ENCODE data around the gene SCNN1G. TPM values are rescaled to one million over a fixed set of nuclear protein-coding genes. Genes with fewer than 3 reads are reported as not detected.

Gene SCNN1G
- total RNA-seq, 3 donors from 2014 or later (not counting 1 experiment from before 2014, with no cell fraction given), result not detected

DNA sequence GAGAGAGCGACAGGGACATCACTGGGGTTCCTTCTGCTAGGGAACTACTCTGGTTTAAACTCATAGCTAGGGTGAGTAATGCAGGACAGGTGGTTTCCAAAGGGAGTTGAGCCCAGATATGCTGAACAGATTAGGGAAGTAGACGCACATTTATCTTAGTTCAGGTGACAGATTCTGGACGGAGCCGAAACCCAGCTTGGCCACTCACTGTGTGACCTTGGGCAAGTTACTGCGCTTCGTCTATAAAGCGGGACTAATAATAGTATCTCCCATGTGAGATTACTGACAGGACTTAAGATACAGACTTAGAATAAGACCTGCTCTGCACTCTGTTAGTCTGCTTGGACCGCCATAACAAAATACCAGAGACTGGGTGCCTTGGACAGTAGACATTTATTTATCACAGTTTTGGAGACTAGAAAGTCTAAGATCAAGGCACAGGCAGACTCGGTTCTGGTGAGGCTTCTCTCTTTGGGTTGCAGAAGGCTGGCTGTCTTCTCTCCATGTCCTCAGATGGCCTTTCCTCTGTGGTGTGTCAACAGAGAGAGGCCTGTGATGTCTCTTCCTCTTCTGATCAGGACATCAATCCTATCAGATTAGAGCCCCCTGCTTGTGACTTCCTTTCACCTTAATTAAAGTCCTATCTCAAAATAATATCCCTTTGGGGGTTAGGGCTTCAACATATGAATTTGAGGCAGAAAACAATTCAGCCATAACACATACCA lies 12.1 kb downstream of the SCNN1G start:
- DNase-seq (no peak), ATAC-seq (no peak)
- peaks cover 8 to 12% of the 10 kb centered on the region in 2 donors for H3K27me3 Mint-ChIP-seq (ENCODE audit: low read depth in 2 of 2)
- no peaks in the 10 kb centered on the region for H3K36me3 Mint-ChIP-seq
- Histone ChIP-seq H3K27me3 (ENCODE audit: control insufficient read depth, insufficient read depth, low read length) (no peaks in the 10 kb centered on the region), H3K9me3 (ENCODE audit: control insufficient read depth, insufficient read depth, low read length) (no peaks in the 10 kb centered on the region), H3K36me3 (ENCODE audit: control insufficient read depth, insufficient read depth, low read length) (no peaks in the 10 kb centered on the region), H3K27ac (ENCODE audit: low read length) (no peak overlapping the region), H3K4me3 (ENCODE audit: low read length) (no peak overlapping the region), H3K4me1 (ENCODE audit: control insufficient read depth, insufficient read depth, low read length) (no peaks in the 10 kb centered on the region)
- TF ChIP-seq, protein P1, sequence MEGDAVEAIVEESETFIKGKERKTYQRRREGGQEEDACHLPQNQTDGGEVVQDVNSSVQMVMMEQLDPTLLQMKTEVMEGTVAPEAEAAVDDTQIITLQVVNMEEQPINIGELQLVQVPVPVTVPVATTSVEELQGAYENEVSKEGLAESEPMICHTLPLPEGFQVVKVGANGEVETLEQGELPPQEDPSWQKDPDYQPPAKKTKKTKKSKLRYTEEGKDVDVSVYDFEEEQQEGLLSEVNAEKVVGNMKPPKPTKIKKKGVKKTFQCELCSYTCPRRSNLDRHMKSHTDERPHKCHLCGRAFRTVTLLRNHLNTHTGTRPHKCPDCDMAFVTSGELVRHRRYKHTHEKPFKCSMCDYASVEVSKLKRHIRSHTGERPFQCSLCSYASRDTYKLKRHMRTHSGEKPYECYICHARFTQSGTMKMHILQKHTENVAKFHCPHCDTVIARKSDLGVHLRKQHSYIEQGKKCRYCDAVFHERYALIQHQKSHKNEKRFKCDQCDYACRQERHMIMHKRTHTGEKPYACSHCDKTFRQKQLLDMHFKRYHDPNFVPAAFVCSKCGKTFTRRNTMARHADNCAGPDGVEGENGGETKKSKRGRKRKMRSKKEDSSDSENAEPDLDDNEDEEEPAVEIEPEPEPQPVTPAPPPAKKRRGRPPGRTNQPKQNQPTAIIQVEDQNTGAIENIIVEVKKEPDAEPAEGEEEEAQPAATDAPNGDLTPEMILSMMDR (IDR thresholded peaks at IDR 0.05), result no peak
- H3K9me3 Mint-ChIP-seq, result no peaks in the 10 kb centered on the region
- 81% methylated on average over 9 of the region's 9 CpGs for WGBS (ENCODE audit: insufficient coverage)
- peaks cover 0 to 13% of the 10 kb centered on the region in 2 donors for H3K4me1 Mint-ChIP-seq
- intact Hi-C loops (cut with micrococcal nuclease), result no loop called here
- no peak overlapping the region for H3K27ac Mint-ChIP-seq
- no peak overlapping the region for H3K4me3 Mint-ChIP-seq

DNA sequence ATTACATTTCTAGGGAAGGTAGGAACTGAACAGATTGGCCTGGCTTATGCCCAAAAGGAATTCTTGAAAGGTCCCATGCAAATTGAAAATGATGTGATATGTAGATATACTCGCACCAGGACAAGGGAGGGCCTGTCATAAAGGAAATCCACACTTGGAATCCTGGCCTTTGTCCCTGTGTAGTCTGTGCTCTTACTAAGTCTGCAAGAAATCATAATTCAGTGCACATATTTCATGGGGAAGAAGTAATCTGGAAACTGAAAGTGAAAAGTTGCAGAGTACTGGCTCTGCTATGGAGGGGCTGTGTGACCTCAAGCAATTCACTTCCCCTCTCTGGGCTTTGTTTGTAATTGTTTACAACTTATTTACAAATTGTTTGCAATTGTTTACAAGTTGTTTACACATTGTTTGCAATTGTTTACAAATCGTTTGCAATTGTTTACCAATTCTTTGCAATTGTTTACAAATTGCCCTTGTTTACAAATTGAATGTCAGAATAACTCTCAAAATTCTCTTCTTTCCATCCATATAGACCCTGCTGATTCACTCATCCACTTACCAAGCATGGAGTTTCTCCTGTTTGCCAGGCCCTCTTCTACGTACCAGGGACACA lies 12.9 kb downstream of the SCNN1G start:
- no peak for DNase-seq
- H3K4me3 ChIP-seq (ENCODE audit: low read length), result no peak overlapping the region
- intact Hi-C loops (cut with micrococcal nuclease), result no loop called here
- TF ChIP-seq, protein P1 (IDR thresholded peaks at IDR 0.05), result no peak
- Mint-ChIP-seq H3K36me3 (no peaks in the 10 kb centered on the region), H3K27ac (no peak overlapping the region), H3K4me1 (peaks cover 0 to 13% of the 10 kb centered on the region in 2 donors), H3K4me3 (no peak overlapping the region), H3K9me3 (no peaks in the 10 kb centered on the region), H3K27me3 (ENCODE audit: low read depth in 2 of 2) (peaks cover 11 to 16% of the 10 kb centered on the region in 2 donors)
- WGBS (ENCODE audit: insufficient coverage), result 53% methylated on average over 2 of the region's 3 CpGs
- H3K9me3 ChIP-seq (ENCODE audit: control insufficient read depth, insufficient read depth, low read length), result no peaks in the 10 kb centered on the region
- H3K27ac ChIP-seq (ENCODE audit: low read length), result no peak overlapping the region
- ATAC-seq, result no peak
- H3K36me3 ChIP-seq (ENCODE audit: control insufficient read depth, insufficient read depth, low read length), result no peaks in the 10 kb centered on the region
- no peaks in the 10 kb centered on the region for H3K4me1 ChIP-seq (ENCODE audit: control insufficient read depth, insufficient read depth, low read length)
- no peaks in the 10 kb centered on the region for H3K27me3 ChIP-seq (ENCODE audit: control insufficient read depth, insufficient read depth, low read length)

DNA sequence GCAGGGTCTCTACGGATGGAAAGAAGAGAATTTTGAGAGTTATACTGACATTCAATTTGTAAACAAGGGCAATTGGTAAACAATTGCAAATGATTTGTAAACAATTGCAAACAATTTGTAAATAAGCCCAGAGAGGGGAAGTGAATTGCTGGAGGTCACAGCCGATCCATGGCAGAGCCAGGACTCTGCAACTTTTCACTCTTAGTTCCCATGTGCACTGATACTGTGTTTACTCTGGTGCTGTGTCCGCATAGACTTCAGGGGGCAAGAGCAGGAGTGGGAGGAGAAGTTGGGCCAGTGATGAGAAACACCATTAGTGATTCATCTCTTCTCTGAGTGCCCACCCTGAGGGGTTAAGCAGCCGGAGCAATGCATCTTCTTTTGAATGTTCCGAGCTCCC lies 14.0 kb downstream of the SCNN1G start:
- no peaks in the 10 kb centered on the region for H3K36me3 Mint-ChIP-seq
- H3K9me3 Mint-ChIP-seq, result no peaks in the 10 kb centered on the region
- peaks cover 14 to 20% of the 10 kb centered on the region in 2 donors for H3K27me3 Mint-ChIP-seq (ENCODE audit: low read depth in 2 of 2)
- Histone ChIP-seq H3K27ac (ENCODE audit: low read length) (no peak overlapping the region), H3K4me1 (ENCODE audit: control insufficient read depth, insufficient read depth, low read length) (no peaks in the 10 kb centered on the region), H3K9me3 (ENCODE audit: control insufficient read depth, insufficient read depth, low read length) (no peaks in the 10 kb centered on the region), H3K27me3 (ENCODE audit: control insufficient read depth, insufficient read depth, low read length) (no peaks in the 10 kb centered on the region), H3K36me3 (ENCODE audit: control insufficient read depth, insufficient read depth, low read length) (no peaks in the 10 kb centered on the region), H3K4me3 (ENCODE audit: low read length) (no peak overlapping the region)
- intact Hi-C loops (cut with micrococcal nuclease), result no loop called here
- H3K27ac Mint-ChIP-seq, result no peak overlapping the region
- WGBS (ENCODE audit: insufficient coverage), result 42% methylated on average over 5 of the region's 5 CpGs
- DNase-seq, result no peak
- no peak for ATAC-seq
- H3K4me3 Mint-ChIP-seq, result no peak overlapping the region
- TF ChIP-seq, protein P1 (IDR thresholded peaks at IDR 0.05), result no peak
- peaks cover 0 to 13% of the 10 kb centered on the region in 2 donors for H3K4me1 Mint-ChIP-seq
